B cell (primary cell): ENCODE data around the gene ZNF625. TPM values are rescaled to one million over a fixed set of nuclear protein-coding genes. Genes with fewer than 3 reads are reported as not detected.

Experiments used
- ATAC-seq: fragments of 200-7000 bp; cut with Tn5 transposase; one replicate; pipeline ENCODE4 v1.10.0; 2021; ENCODE audit warnings: low read depth, mild to moderate bottlenecking, moderate number of reproducible peaks, moderate library complexity
- CTCF ChIA-PET: fragments of 350-600 bp; sonication (Branson Sonifier 250); formaldehyde crosslinking; loops from one replicate; lab custom pipeline; 2021; ENCODE audit warnings: antibody characterized with exemption, inconsistent platforms; lab: Charles Lee
- POLR2A ChIA-PET: fragments of 350-600 bp; sonication (Branson Sonifier 250); formaldehyde crosslinking; loops from one replicate; lab custom pipeline; 2021; ENCODE audit warnings: antibody characterized with exemption; lab: Charles Lee
- DNase-seq: peaks from one replicate; pipeline ENCODE4 v3.0.0; 2013
- H2AFZ ChIP-seq: 2 replicates; pipeline ENCODE4 v1.6.1; 2012; ENCODE audit warnings: mild to moderate bottlenecking, low read depth, low read length; ENCODE audit not compliant: insufficient read depth, poor library complexity, severe bottlenecking
- H3K27ac ChIP-seq, 2 donors: 1 replicate in 1 of 2; 2 replicates in 1 of 2; pipeline ENCODE4 v1.5.1; 2012 to 2013; ENCODE audit warnings: low read length in 2 of 2, mild to moderate bottlenecking in 2 of 2, moderate library complexity in 1 of 2
- H3K27me3 ChIP-seq, 4 experiments: fragments of 200-600 bp in 1 of 4; sonication (generic) in 1 of 4; replicated peaks in 1 of 4; 1 replicate in 2 of 4; 2 replicates in 2 of 4; pipeline versions ENCODE4 v1.6.1 to v1.7.0; 2013 to 2016; ENCODE audit warnings: low read length in 3 of 4, mild to moderate bottlenecking in 2 of 4, mixed read lengths in 1 of 4, moderate library complexity in 1 of 4; ENCODE audit not compliant: insufficient read depth in 4 of 4, control insufficient read depth in 3 of 4; ENCODE audit errors: control extremely low read depth in 1 of 4
- H3K36me3 ChIP-seq, 2 experiments: replicated peaks in 1 of 2; 1 replicate in 1 of 2; 2 replicates in 1 of 2; pipeline versions ENCODE4 v1.6.1 to v1.7.1; 2013; ENCODE audit warnings: low read length in 1 of 2; ENCODE audit not compliant: insufficient read depth in 2 of 2, control insufficient read depth in 1 of 2; ENCODE audit errors: control extremely low read depth in 1 of 2, extremely low read depth in 1 of 2
- H3K4me1 ChIP-seq, 2 donors: fragments of 200-600 bp in 1 of 2; sonication (generic) in 1 of 2; 1 replicate in 1 of 2; 2 replicates in 1 of 2; pipeline versions ENCODE4 v1.5.1 to v1.6.1; 2013 to 2017; ENCODE audit warnings: low read length in 2 of 2; ENCODE audit not compliant: control insufficient read depth in 2 of 2, insufficient read depth in 2 of 2
- H3K4me2 ChIP-seq: replicated peaks from 2 replicates; pipeline ENCODE3; 2012; ENCODE audit warnings: mild to moderate bottlenecking, low read depth, low read length; ENCODE audit not compliant: poor library complexity, severe bottlenecking
- H3K4me3 ChIP-seq, 5 experiments: fragments of 200-600 bp in 1 of 5; sonication (generic) in 1 of 5; 1 replicate in 3 of 5; 2 replicates in 2 of 5; pipeline versions ENCODE4 v1.5.1 to v1.7.0; 2011 to 2016; ENCODE audit warnings: low read length in 4 of 5, mild to moderate bottlenecking in 4 of 5, low read depth in 2 of 5, control low read depth in 1 of 5, moderate library complexity in 1 of 5; ENCODE audit not compliant: insufficient read depth in 1 of 5; ENCODE audit errors: control extremely low read depth in 1 of 5, extremely low read depth in 1 of 5
- H3K79me2 ChIP-seq: fragments of 200-600 bp; sonication (generic); one replicate; pipeline ENCODE4 v1.6.0; 2016; ENCODE audit warnings: low read length; ENCODE audit not compliant: control insufficient read depth, insufficient read depth
- H3K9ac ChIP-seq: fragments of 200-600 bp; sonication (generic); 2 replicates; pipeline ENCODE4 v1.6.1; 2017; ENCODE audit warnings: mild to moderate bottlenecking, low read length, moderate library complexity
- H3K9me3 ChIP-seq, 3 donors: one replicate each; pipeline versions ENCODE4 v1.6.1 to v1.7.1; 2013; ENCODE audit warnings: low read length in 2 of 3; ENCODE audit not compliant: control insufficient read depth in 2 of 3, insufficient read depth in 1 of 3; ENCODE audit errors: control extremely low read depth in 1 of 3
- H4K20me1 ChIP-seq: 2 replicates; pipeline ENCODE4 v1.6.0; 2012; ENCODE audit warnings: mild to moderate bottlenecking, low read length; ENCODE audit not compliant: insufficient read depth, control insufficient read depth, poor library complexity, severe bottlenecking
- H3K27ac Mint-ChIP-seq: one replicate; pipeline ENCODE4 v1.8.0; 2021; ENCODE audit warnings: mixed read lengths
- H3K27me3 Mint-ChIP-seq: one replicate; pipeline ENCODE4 v1.8.0; 2021; ENCODE audit warnings: mixed read lengths
- H3K4me1 Mint-ChIP-seq: one replicate; pipeline ENCODE4 v1.8.0; 2021; ENCODE audit warnings: mixed read lengths
- H3K4me3 Mint-ChIP-seq: one replicate; pipeline ENCODE4 v1.8.0; 2021; ENCODE audit warnings: mixed read lengths
- H3K9me3 Mint-ChIP-seq: one replicate; pipeline ENCODE4 v1.8.0; 2022; ENCODE audit warnings: mixed read lengths; ENCODE audit not compliant: insufficient read depth
- EZH2 ChIP-seq: IDR thresholded peaks from 2 replicates; pipeline ENCODE4 v1.6.1; 2012; ENCODE audit warnings: borderline replicate concordance, low read depth, mild to moderate bottlenecking, moderate library complexity, low read length; ENCODE audit not compliant: insufficient read depth, poor library complexity, severe bottlenecking
- WGBS: methylation state at CpG from one replicate; pipeline ENCODE4 v1.1.5; 2013; ENCODE audit warnings: missing lambda C conversion rate; ENCODE audit not compliant: insufficient coverage; 5-methylcytosine and 5-hydroxymethylcytosine counted together
- intact Hi-C: fragments of 100-400 bp; cut with micrococcal nuclease; formaldehyde crosslinking; loops from one replicate; pipeline ENCODE4 v1.10.0; 2022
- polyA plus RNA-seq: library from polyadenylated mRNA; depleted of rRNA; stranded (reverse); fragments of >200 nt; gene quantifications from 2 replicates; pipeline ENCODE4 v1.2.3, GENCODE V29; 2012
- total RNA-seq, 2 donors: library from RNA; stranded (reverse); fragments of 120-200 nt in 1 of 2; gene quantifications; 1 replicate in 1 of 2; 2 replicates in 1 of 2; pipeline versions ENCODE4 v1.2.3 to v1.2.4, GENCODE V29; 2013 to 2022
- TF ChIP-seq, protein P1 (sequence below): fragments of 200-600 bp; IDR thresholded peaks from one replicate; pipeline ENCODE4 v1.8.0; 2022; ENCODE audit warnings: antibody characterized with exemption, mild to moderate bottlenecking

The ZNF625 gene
- total and polyA plus RNA-seq, 2 donors (not counting 1 experiment from before 2014, with no cell fraction given) = 0.60 to 9.8 TPM

DNA sequence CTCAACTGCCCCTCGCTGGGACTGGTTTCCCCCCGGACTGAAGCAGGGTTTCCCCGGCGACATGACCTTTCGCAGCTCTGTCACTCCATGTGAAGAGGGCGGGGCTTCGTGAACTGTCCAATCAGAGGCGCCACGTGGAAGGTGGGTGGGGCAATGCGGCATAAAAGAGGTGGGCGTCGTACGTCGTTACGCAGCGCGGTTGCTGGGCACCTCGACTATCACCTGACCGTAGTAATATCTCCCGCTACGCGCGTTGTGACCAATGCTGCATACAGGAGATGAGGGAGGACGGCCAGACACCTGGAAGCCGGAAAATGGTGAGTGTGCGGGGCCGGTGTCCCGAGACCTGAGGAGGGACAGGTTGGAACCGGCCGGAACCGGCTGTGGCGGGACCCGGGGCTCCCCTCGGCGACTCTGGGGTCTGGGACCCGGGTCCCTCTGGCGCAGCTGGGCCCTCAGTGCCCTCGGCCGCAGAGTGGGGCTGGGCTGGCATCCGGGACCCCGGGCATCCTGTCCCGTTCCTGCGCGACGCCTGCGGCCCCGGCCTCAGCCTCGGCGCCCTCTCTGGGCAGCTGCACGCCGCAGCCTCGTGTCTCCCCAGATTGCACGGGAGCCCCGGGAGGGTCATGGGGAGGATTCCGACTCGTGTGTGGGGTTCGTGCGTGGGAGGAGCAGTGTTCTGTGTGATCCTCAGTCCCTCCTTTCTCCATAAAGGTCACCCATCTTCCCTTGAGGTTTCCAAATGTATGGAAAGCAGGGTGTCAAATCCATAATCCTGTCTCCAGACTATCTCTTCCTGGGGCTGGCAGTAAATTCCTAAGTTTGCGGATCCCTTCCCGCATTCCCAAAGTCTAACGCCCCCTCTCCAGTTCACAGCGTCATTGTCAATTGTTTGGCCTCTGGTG is 38.5 kb upstream of the ZNF625 start:
- Histone ChIP-seq H3K27ac (peak overlapping the region; percentile 43 to 48), H3K79me2 (peaks cover 6% of the 10 kb centered on the region), H3K4me2 (peak overlapping the region; percentile 73), H3K9me3 (peaks cover 2 to 49% (median 30%) of the 10 kb centered on the region in 3 donors), H3K27me3 (no peaks in the 10 kb centered on the region), H4K20me1 (no peaks in the 10 kb centered on the region), H3K4me1 (peaks cover 5 to 11% of the 10 kb centered on the region in 2 donors), H3K9ac (peak overlapping the region; percentile 68), H2AFZ (peak overlapping the region; percentile 64), H3K36me3 (peaks cover 8 to 9% of the 10 kb centered on the region in 2 experiments), H3K4me3 (peak overlapping the region; percentile 41 to 76 (median 65))
- ATAC-seq (peak; percentile 96), DNase-seq (peak; percentile 88)
- no peaks in the 10 kb centered on the region for H3K27me3 Mint-ChIP-seq
- H3K4me3 Mint-ChIP-seq = peak overlapping the region; percentile 92
- intact Hi-C loops = no loop called here
- CTCF ChIA-PET = interaction anchor here (0.5 kb wide), 1 partner anchor 440 kb away, joined by 5 read pairs; no protein-coding TSS in a partner anchor
- peaks cover 14% of the 10 kb centered on the region for H3K9me3 Mint-ChIP-seq
- WGBS = 3% methylated on average over 53 of the region's 62 CpGs
- H3K4me1 Mint-ChIP-seq = peaks cover 17% of the 10 kb centered on the region
- TF ChIP-seq, protein P1, sequence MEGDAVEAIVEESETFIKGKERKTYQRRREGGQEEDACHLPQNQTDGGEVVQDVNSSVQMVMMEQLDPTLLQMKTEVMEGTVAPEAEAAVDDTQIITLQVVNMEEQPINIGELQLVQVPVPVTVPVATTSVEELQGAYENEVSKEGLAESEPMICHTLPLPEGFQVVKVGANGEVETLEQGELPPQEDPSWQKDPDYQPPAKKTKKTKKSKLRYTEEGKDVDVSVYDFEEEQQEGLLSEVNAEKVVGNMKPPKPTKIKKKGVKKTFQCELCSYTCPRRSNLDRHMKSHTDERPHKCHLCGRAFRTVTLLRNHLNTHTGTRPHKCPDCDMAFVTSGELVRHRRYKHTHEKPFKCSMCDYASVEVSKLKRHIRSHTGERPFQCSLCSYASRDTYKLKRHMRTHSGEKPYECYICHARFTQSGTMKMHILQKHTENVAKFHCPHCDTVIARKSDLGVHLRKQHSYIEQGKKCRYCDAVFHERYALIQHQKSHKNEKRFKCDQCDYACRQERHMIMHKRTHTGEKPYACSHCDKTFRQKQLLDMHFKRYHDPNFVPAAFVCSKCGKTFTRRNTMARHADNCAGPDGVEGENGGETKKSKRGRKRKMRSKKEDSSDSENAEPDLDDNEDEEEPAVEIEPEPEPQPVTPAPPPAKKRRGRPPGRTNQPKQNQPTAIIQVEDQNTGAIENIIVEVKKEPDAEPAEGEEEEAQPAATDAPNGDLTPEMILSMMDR = no peak
- TF ChIP-seq EZH2 = no peak
- peak overlapping the region; percentile 92 for H3K27ac Mint-ChIP-seq
- POLR2A ChIA-PET = no interaction called here

DNA sequence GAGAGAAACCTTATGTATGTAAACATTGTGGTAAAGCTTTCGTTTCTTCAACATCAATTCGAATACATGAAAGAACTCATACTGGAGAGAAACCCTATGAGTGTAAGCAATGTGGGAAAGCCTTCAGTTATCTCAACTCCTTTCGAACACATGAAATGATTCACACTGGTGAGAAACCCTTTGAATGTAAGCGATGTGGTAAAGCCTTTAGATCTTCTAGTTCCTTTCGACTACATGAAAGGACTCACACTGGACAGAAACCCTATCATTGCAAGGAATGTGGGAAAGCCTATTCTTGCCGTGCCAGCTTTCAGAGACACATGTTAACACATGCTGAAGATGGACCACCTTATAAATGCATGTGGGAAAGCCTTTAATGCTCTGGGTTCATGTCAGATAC is 31.1 kb upstream of the ZNF625 start:
- H3K9me3 Mint-ChIP-seq = peaks cover 29% of the 10 kb centered on the region
- peaks cover 2% of the 10 kb centered on the region for H3K4me1 Mint-ChIP-seq
- Histone ChIP-seq H3K36me3 (peaks cover 30 to 59% of the 10 kb centered on the region in 2 experiments), H2AFZ (no peak overlapping the region), H3K27me3 (no peaks in the 10 kb centered on the region), H3K4me2 (no peak overlapping the region), H4K20me1 (no peaks in the 10 kb centered on the region), H3K9ac (no peak overlapping the region), H3K27ac (no peak overlapping the region), H3K4me3 (no peak overlapping the region), H3K79me2 (peaks cover 27% of the 10 kb centered on the region), H3K9me3 (peaks cover 22 to 72% (median 52%) of the 10 kb centered on the region in 3 donors), H3K4me1 (no peaks in the 10 kb centered on the region)
- DNase-seq = no peak
- no peak overlapping the region for H3K4me3 Mint-ChIP-seq
- ChIA-PET CTCF (no interaction called here), POLR2A (no interaction called here)
- no peaks in the 10 kb centered on the region for H3K27me3 Mint-ChIP-seq
- intact Hi-C loops = no loop called here
- H3K27ac Mint-ChIP-seq = no peak overlapping the region
- no peak for ATAC-seq
- WGBS = 100% methylated on average over 2 of the region's 6 CpGs
- TF ChIP-seq, protein P1 = no peak
- TF ChIP-seq EZH2 = no peak
